ENCODE data around the gene FAM83G.

The FAM83G gene

DNA sequence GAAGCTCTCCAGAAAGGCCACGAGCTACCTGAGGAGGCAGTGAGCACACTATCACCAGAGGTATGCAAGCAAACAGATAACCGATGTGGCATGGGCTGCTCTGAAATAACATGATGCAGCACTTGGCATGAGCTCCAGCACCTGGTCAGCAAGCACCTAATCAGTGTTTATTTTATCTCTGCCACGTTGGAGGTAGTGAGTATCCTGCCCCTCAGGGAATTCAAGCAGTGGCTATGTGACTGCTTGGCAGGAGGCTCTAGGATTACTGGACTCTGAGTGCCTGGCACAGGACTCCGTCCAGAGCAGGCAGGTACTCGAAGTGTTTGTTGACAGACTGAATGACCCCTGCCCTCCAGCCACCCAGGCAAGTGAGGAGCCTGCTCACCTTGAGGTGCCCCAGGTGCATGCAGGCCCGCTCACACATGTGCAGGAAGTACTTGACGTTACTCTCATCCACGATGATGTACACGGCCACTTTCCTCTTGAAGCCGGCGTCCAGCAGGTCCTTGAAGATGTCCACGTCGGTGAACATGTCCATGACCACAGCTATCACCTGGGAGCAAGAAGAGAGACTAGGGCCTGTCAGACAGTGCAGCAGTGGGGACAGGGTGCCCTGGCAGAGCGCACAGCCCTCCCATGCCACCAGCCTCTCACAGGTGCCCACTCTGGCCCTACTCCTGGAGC, 16.6 kb downstream of the FAM83G start:
- DNase-seq, result no peak

DNA sequence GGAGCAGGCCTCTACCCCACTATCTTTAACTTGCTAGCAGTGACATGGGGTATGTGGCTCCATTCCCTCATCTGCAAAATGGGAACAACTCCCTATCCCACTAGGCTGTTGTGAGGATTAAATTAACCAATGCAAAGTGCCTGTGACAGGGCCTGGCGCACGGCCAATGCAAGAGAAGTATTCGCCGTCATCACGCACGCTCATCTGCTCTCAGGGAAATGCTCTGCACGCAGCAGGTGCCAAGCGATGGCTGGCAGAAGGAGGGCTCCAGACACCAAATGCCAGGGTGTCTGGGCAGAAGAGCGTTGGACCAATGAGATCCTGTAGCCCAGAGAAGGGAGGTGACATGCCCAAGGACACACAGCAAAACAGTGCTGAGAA, 17.3 kb downstream of the FAM83G start:
- no peak for DNase-seq

DNA sequence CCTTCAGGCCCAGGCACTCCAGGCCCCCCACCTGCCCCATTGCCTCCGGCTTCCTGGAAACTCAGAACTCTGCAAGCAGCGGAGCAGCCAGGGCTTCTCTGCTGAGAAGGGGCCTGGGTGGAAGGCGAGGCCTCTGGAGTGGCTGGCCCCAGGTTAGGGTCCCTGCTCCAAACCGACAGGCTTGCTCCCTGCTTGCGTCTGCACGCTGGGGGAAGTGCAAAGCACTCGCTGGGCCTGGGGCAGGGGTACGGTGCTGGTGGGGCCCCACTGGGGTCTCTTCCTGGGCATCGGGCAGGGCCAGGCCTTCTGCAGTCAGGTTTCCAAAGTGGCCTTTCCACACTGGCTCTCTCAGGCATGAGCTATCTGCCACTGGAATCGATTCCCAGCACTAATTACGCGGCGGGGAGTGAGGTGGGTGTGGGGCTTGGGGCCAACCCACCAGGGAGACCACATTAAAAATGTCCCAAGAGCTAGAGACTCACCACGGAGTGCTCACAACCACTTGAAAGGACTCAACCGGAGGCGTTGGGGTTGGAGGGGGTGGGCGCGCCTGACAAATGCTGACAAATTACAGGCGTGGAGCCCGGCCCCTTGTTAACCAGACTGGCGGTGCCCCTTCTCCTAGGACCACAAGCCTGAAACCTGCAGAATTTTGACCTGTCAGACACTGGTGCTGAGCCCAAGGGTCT, 17.9 kb downstream of the FAM83G start:
- no peak for DNase-seq

DNA sequence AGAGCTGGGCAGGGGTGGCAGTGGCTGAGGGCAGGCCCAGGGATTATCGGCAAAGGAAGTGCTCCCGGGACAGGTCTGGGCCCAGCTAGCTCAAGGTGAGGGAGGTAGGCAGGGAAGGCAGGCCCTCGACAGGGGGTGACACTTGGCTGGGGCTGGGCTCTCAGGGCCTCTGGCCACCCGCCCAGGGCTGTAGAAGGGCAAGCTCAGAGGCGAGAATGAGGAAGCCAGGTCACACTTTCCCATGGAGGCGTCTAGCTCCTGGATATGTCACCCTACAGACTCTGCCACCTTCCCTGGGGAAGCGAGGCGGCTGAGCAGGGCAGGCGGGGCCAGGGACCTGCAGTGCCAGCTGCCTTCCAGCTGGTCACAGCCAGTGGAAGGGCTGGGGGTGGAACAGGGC, 19.1 kb downstream of the FAM83G start:
- no peak for DNase-seq

DNA sequence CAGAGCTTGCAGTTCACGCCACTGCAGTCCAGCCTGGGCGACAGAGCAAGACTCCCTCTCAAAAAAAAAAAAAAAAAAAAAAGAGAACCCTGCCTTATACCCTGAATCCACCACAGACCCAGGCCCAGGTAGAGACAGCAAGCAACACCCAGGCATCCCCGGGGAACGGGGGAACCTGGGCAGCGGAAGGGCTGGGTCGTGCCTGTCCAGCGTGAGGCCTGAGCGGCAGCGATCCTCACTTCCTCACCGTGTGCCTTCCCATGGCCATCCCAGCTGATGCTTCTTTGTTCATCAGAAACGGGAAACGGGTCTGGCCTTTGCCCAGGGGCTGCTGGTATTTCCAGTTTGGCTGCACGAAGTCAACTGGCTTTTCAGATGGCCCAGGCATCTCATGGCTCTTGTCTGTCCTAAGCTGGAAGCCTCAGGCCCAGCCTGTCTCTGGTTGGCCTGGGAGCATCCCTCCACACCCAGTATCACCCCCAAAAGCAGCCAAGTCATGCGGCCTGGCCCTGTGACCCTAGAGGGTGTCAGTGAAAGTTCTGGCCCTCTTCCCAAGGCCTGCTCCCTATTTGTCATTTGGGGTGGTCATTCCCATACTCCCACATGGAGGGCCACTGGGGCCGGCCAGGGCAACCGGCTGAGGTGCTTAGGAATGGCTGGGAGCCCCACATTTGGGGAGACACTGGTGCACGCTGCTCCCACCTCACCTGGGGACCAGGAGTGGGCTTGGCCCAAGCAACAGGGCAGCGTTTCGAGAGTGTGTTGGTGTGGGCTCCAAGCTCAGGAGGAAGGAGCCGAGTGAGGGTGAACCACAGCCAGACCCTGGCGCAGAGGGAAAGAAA, 20.1 kb downstream of the FAM83G start:
- no peak for DNase-seq

DNA sequence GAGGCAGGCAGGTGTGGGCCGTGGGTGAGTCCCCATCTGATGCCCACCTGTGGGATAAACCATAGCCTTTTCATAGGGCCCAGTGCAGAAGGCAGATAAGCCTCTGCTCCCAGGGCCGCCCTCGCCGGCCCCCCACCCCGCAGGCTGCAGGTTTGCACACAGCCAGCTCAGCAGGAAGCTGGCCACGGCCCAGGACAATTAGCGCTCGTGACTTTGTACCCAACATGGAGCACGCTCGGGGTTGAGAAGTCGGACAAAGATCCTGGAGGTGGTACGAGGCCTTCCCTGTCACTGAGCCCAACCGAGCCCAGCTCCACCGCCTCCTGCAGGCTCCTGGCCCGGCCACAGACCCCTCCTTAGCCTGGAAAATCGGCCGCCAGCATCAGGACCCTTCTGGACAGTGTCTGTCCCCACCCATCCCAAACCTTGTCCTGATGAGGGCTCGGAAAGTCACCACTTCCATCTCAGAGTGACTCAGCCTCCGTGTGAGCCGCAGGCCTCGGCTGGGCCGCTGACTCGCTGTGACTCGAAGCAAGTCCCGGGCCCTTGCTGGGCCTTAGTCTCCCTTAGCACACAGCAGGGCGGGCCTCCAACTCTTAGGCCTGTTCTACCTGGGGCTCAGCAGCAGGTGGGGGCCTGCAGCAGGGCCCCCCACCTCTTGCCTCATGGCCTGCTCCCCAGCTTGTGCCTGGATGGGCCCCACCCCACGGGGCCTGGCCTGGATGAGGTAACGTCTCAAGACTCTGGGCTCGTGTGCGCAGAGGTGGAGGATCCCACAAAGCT, 22.7 kb downstream of the FAM83G start:
- no peak for DNase-seq

DNA sequence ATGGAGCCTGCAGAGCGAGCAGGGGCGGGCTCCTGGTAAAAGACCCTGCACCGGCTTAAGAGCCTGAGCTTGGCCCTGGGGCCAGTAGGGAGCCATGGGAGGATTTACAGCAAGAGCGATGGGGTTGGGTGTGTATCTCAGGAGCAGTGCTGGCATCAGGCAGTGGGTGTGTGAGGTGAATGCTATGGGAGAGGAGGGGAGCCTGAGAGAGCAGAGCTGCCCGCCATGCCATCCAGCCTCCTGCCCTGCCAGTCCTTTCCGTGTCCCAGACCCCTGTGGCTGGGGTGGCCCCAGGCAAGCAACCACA, 23.3 kb downstream of the FAM83G start:
- DNase-seq, result no peak

DNA sequence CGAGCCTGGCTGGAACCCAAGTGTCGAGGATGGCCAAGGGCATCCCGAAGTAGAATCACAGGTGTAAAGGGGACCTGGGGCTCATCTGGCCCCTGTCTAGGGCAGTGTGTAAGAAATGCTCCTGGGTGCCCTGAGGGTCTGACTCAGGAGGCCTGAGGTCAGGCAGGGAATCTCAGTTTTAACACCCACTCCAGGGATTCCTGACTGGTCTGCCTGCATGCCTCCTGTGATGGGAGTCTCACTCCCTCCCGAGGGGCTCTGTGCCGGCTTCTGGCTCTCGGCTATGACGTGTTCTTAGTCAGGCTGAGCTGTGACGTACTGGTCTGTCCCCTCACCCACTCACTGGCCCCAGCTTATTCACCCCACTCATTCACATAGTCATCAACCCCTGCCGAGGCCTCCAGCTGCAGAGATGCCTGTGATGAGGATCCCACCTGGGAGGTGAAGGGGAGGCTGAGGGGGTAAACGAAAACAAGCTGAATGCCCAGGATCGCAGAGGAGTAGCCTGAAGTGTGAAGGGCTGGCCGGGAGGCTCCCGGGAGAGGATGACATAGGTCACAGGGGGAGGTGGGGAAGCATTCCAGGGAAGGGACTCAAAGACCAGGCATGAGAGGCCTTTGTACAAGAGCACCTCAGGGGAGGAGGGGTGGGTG, 23.8 kb downstream of the FAM83G start:
- DNase-seq, result no peak

DNA sequence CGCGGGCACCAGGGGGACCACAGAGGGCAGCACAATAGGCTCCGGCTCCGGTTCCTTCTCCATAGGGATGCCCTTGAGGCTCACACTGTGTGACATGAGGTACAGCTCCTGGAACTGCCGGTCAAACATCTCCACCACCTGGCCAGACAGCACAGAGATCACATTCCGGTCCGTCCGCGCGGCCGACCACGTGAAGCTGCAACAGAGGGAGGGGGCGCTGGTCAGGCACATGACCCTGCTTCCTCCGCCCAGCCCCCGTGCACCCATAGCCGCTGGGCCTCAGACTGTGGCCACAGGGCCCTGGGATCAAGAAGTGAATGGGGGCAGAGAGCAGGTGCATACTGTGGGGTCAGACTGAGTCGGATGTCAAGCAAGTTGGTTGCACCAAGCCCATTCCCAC, 25.9 kb downstream of the FAM83G start:
- DNase-seq, result no peak

DNA sequence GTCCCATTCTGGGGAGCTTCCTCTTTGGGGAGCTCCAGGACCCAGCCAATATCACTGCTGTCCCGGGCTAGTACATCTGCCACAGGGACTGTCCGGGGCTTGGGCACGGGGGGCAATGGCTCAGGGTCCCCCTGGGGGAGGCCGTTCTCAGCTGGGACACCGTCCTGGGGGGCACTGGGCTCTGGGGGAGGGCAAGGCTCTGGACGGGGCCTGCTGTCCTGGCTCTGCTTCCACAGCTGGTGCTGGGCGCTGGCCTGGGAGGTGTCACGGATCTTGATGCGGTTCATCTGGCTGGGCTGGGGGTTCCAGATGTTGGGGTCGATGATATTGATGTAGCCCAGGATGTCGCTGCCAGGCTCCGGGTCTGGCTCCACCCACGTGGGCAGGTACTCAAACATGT, 26.5 kb downstream of the FAM83G start:
- DNase-seq, result no peak

DNA sequence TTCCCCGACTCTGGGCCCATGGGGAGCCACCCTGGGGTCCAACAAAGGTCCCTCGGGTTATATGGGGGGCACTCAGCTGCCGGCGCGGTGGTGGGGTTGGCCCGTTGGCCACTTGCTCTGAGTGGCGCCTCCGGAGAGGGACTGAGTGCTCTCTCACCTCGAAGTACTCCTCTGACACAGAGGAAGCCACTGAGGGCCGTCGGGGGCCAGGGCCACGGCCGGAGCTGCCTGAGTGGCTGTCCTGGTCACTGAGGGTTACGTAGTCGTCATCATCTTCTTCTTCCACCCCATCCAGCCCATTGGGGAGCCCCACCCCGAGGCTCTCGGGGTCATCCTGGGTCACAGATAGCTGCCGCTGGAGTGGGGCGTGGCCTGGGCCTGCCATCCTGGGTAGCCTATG, 26.9 kb downstream of the FAM83G start:
- DNase-seq, result no peak

DNA sequence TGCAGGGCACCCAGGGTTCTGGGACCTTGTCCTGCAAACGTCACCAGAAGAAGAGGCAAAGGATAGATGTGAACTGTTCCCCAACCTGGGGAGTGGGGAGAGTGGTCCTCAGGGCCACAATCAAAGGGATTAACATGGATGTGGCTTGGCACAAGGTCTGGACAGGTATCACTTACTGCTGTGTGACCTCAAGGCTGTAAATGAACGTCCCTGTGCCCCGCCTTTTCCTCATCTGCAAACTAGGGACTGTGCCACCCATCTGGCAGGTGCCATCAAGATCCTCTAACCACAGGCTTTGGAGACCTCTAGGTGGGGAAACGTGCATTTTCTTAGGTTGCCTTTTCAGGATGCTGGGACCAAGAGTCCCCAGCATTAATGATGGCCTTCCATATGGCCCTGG, 27.5 kb downstream of the FAM83G start:
- DNase-seq, result no peak

DNA sequence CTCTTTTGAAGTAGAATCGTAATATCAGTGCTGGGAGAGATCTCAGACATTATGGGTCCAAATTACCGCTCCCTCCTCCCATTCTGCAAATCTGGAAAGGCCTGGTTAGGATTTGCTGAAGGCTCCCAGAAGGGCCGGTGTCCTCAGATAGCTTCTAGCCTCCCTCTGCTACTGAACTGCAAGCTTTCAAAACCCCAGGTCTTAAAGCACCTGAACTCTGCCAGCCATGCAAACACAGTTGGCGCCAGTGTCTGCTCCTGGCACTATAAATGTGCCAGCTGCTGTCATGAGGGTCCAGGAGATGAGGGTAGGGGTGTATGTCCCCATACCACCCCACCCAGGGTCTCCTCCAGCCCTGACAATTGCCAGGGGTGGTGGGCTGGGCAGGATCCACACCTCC, 28.4 kb downstream of the FAM83G start:
- no peak for DNase-seq

DNA sequence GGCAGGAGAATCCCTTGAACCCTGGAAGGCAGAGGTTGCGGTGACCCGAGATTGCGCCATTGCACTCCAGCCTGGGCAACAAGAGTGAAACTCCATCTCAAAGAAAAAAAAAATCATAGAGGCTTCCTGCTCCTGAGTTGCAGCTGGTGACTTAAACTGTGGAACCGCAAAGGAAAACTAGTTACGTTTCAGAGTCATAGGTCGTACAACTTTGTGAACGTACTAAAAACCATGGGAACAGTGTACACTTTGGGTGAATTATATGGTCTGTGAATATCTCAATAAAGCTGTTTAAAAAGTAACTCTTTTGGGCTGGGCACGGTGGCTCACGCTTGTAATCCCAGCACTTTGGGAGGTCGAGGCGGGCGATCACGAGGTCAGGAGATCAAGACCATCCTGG, 29.0 kb downstream of the FAM83G start:
- no peak for DNase-seq

DNA sequence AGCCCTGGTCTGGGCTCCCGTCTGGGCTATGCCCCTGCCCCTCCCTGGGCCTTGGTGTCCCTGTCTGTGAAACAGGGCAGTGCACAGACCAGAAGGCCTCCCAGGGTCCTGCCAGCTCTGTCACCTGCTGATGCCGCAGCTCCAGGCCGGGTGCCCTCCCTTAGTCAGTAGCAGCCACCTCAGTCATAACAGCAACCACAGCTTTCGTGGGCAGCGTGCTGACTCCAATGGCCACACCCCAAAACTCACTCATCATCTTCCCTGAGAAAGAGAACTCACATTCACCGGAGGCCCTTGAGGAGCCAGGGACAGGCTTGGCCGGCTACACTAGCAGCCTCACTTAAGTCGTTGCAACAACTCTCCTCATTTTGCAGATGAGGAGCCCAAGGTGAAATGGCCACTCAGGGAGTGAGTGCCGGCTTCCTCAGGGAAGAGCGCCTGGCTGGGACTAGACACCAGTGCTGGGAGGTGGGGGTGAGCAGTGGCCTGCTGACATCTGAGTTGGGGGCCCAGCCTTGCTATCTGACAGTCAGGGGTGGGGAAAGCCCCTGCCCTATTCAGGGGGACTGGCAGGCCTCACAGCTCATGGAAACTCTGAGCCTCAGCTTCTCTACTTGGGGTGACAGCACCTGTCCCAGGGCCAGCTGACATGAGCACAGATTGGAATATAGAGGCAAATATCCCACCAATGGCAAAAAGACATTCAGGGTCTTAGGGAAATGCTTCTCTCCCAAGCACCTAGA, 30.0 kb downstream of the FAM83G start:
- DNase-seq, result no peak

DNA sequence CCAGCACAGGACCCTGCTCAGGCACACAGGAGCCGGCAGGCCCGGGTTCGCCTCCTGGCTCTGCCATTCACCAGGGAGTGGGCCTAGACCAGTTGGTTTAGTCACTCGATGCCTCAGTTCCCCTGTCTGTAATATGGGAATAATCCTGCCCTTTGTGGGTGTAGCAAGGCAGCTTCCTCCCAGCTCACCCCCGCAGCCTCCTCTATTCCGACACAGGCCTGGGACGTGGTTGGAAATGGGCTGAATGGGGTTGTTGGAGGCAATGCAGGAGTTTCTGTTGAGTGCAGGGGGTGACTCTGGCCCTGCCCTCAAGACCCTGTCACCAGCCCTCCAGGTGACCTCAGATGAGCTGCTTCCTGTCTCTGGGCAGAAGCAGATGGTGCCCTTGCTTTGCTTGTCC, 32.8 kb downstream of the FAM83G start:
- no peak for DNase-seq

DNA sequence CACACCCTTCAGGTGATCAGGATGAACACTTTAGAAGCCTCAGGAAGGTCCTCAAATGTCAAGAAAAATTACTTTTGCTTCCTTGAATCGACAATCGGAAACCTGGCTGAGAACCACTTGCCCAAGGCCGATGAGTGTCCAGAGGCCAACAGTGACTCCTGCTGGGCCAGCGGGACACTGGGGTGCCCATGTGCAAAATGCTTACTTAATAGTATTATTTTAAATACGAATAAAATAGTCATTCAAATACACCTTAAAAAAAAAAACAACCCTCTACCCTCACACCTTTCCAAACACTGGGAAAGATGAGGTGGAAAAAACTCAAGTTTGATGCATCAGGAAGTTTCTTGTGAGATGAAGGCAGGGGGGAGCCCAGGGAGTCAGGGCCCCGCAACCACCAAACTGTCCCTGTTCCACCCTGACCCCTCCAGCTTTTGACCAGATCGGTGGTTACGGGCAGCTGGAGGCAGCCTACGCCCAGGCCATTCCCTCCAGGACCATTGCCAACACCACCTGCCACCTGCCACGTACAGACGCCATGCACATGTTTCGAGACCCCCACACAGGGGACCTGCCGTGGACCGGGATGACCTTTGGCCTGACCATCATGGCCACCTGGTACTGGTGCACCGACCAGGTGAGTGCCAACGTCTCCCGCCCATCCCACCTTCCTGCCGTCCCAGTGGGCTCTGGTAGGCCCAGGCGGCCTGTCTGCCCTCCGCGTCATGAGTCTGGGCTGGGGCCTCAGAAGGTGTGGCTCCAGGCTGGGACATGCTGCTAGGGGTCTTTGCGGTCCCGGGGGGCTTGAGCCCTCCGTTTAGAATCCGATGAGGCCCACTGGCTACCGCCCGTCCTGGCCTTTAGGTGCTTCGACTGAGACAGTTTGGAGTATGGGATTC, 33.7 kb downstream of the FAM83G start:
- DNase-seq, result no peak

DNA sequence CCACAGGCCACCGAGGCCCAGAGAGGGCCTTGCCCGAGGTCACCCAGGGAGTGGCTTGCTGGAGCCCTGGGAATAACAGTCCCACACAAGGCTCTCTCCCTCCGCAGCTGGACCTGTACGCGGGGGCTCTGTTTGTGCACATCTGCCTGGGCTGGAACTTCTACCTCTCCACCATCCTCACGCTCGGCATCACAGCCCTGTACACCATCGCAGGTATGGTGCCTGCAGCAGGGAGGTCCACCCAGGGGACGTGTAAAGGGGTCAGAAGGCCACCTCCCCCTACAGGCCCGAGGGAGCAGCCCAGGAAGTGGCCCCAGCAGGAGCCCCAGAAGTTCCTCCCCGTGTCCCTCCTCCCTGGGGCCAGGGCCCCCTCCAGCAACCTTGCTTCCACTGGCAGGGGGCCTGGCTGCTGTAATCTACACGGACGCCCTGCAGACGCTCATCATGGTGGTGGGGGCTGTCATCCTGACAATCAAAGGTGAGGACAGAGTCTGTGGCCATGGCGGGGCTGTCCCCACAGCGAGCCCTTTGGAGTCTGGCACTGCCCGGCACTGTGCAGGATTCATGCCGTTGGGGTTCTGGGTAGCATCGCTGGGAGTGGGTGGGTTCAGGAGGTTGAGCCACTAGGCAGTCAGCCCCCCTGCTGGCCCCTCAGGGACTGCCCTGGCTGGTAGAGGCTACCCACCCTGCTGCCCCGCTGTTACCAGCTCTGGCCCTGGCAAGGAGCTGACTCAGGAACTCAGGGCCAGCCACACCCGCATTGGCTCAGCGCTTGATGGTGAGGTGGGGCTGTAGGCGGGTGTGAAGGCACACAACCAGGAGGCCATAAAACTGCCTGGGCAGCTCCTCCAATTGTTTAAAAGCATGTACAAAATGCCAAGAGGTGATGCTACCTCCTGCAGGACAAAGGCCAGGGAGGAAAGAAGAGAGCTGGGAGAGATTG, 35.3 kb downstream of the FAM83G start:
- DNase-seq, result no peak

DNA sequence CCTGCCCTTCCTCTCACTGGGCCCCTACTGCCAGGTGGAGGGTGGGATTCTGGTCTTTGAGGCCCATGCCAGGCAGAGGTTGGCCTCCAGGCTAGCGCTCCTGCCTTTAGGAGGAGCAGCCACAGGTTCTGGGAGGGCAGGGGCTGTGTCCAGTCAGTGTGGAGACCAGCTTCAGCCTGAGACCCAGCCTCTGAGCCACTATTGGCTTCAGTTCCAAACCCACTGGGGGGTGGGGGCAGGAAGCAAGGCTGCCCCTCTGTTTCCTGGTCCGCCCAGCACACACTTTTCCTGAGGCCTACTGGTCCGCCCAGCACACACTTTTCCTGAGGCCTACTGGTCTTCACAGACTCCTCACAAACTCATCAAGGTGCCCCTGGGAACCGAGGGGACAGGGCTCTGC, 36.2 kb downstream of the FAM83G start:
- no peak for DNase-seq

DNA sequence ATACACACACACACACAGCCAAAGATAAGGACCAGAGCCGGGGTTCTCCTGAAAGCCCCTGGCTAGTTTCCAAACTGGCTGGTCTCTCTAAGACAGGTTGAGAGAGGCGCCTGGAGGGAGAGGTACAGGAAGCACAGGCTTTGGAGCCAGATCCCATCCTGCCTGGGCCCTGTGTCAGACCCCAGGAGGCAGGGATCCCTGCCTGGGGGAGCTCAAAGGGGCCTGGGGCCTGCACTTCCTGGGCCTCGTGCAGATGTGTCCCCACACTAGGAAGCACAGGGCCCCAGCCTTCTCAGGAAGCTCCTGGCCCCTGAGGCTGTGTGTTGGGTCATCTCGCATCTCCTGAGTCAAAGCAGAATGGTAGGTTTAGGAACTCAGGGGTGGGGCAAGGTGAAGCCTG, 36.6 kb downstream of the FAM83G start:
- DNase-seq, result no peak
